HCT116 (cell line): ENCODE results near the gene CHTF18. TPM values are rescaled to one million over a fixed set of nuclear protein-coding genes. Genes with fewer than 3 reads are reported as not detected.

Experiments used
- ATAC-seq: fragments of 200-7000 bp; cut with Tn5 transposase; 2 replicates; pipeline ENCODE4 v1.9.1; 2020; ENCODE audit warnings: mild to moderate bottlenecking, moderate library complexity
- BruUV-seq: library from RNA; stranded (reverse); fragments of 400-500 nt; replicated peaks from 2 replicates; lab custom pipeline; 2021; lab: Mats Ljungman, UMichigan
- CTCF ChIA-PET: fragments of 300-600 bp; sonication (Branson Sonifier 250); formaldehyde crosslinking; loops from one replicate; lab custom pipeline; 2021; ENCODE audit warnings: antibody characterized with exemption; lab: Charles Lee
- POLR2A ChIA-PET: fragments of 300-600, 350-600 bp; sonication (Branson Sonifier 250); formaldehyde crosslinking; loops from one replicate; lab custom pipeline; 2021; ENCODE audit warnings: antibody characterized with exemption; lab: Charles Lee
- RAD21 ChIA-PET, 2 experiments: fragments of 300-600 bp; sonication (Branson Sonifier 250); formaldehyde crosslinking; loops; one replicate each; lab custom pipeline; 2023; ENCODE audit warnings: low total read pairs in 2 of 2; ENCODE audit not compliant: uncharacterized antibody in 2 of 2, unreplicated experiment in 2 of 2, low non-redundant PET in 1 of 2; lab: Charles Lee
- DNase-seq: peaks from one replicate; pipeline ENCODE4 v3.0.0-alpha.2; 2010; ENCODE audit warnings: low read depth, low spot score
- H2AFZ ChIP-seq: fragments of 200-600 bp; shearing (Covaris generic), sonication (generic); 2 replicates; pipeline ENCODE4 v1.6.1; 2017; ENCODE audit warnings: low read depth, mixed run types, mixed read lengths, antibody characterized with exemption, low read length; ENCODE audit not compliant: poor library complexity, severe bottlenecking
- H3K27ac ChIP-seq: 2 replicates; pipeline ENCODE4 v1.5.1; 2012; ENCODE audit warnings: low read depth, low read length
- H3K27me3 ChIP-seq: fragments of 200-600 bp; sonication (generic); 2 replicates; pipeline ENCODE4 v1.6.1; 2016; ENCODE audit warnings: mixed run types, low read length, mixed read lengths; ENCODE audit not compliant: insufficient read depth
- H3K36me3 ChIP-seq, 2 experiments: fragments of 200-500 bp in 1 of 2; fragments of 200-600 bp in 1 of 2; sonication (Bioruptor generic) in 1 of 2; sonication (generic) in 1 of 2; 2 replicates each; pipeline versions ENCODE4 v1.5.1 to v1.6.1; 2014 to 2016; ENCODE audit warnings: low read length in 2 of 2, inconsistent platforms in 1 of 2, mixed read lengths in 1 of 2, mixed run types in 1 of 2; ENCODE audit not compliant: insufficient read depth in 2 of 2, control insufficient read depth in 1 of 2
- H3K4me1 ChIP-seq, 2 experiments: fragments of 200-600 bp in 1 of 2; sonication (generic) in 1 of 2; 2 replicates each; pipeline versions ENCODE4 v1.5.1 to v1.6.1; 2012 to 2017; ENCODE audit warnings: low read length in 2 of 2, inconsistent platforms in 1 of 2, mild to moderate bottlenecking in 1 of 2, mixed read lengths in 1 of 2, mixed run types in 1 of 2, moderate library complexity in 1 of 2; ENCODE audit not compliant: insufficient read depth in 2 of 2, control insufficient read depth in 1 of 2
- H3K4me2 ChIP-seq: fragments of 200-600 bp; sonication (generic); 2 replicates; pipeline ENCODE4 v1.6.1; 2017; ENCODE audit warnings: mixed run types, low read length, mixed read lengths
- H3K4me3 ChIP-seq, 2 experiments: fragments of 200-600 bp in 1 of 2; sonication (generic) in 1 of 2; replicated peaks in 1 of 2; 2 replicates each; pipeline ENCODE4 v1.5.1; 2011 to 2016; ENCODE audit warnings: low read length in 2 of 2, control low read depth in 1 of 2, low read depth in 1 of 2, mild to moderate bottlenecking in 1 of 2, mixed read lengths in 1 of 2, mixed run types in 1 of 2
- H3K79me2 ChIP-seq: fragments of 200-600 bp; sonication (generic); 2 replicates; pipeline ENCODE4 v1.6.1; 2017; ENCODE audit warnings: mild to moderate bottlenecking, mixed run types, low read length, moderate library complexity, mixed read lengths; ENCODE audit not compliant: insufficient read depth
- H3K9ac ChIP-seq: fragments of 200-600 bp; sonication (generic); 2 replicates; pipeline ENCODE4 v1.6.1; 2016; ENCODE audit warnings: low read length, mixed read lengths
- H3K9me2 ChIP-seq: fragments of 200-600 bp; sonication (generic), shearing (Covaris generic); 2 replicates; pipeline ENCODE4 v1.6.1; 2017; ENCODE audit warnings: mixed run types, mild to moderate bottlenecking, moderate library complexity; ENCODE audit not compliant: insufficient read depth
- H3K9me3 ChIP-seq, 2 experiments: fragments of 200-500 bp in 1 of 2; fragments of 200-600 bp in 1 of 2; sonication (Bioruptor generic) in 1 of 2; sonication (generic) in 1 of 2; 2 replicates each; pipeline ENCODE4 v1.6.1; 2014 to 2017; ENCODE audit warnings: low read length in 2 of 2, mixed read lengths in 2 of 2, inconsistent platforms in 1 of 2, low read depth in 1 of 2, mild to moderate bottlenecking in 1 of 2, mixed run types in 1 of 2, moderate library complexity in 1 of 2; ENCODE audit not compliant: control insufficient read depth in 1 of 2, insufficient read depth in 1 of 2
- H4K20me1 ChIP-seq: fragments of 200-600 bp; sonication (generic), shearing (Covaris generic); 2 replicates; pipeline ENCODE4 v1.6.1; 2017; ENCODE audit warnings: mixed run types, mild to moderate bottlenecking, moderate library complexity; ENCODE audit not compliant: insufficient read depth
- ATF3 ChIP-seq: IDR thresholded peaks from 2 replicates; pipeline ENCODE4 v1.6.1; 2012
- CBX3 ChIP-seq: IDR thresholded peaks from 2 replicates; pipeline ENCODE4 v1.6.1; 2012; ENCODE audit warnings: low read depth
- CEBPB ChIP-seq: IDR thresholded peaks from 2 replicates; pipeline ENCODE4 v1.6.1; 2012; ENCODE audit warnings: low read depth
- EZH2 ChIP-seq: fragments of 200-600 bp; sonication (generic); IDR thresholded peaks from 2 replicates; pipeline ENCODE4 v1.6.1; 2017; ENCODE audit warnings: antibody characterized with exemption, mixed run types
- FOSL1 ChIP-seq: IDR thresholded peaks from 2 replicates; pipeline ENCODE4 v1.6.1; 2012; ENCODE audit warnings: low read depth
- JUND ChIP-seq: IDR thresholded peaks from 2 replicates; pipeline ENCODE4 v1.6.1; 2012
- POLR2A ChIP-seq: IDR thresholded peaks from 2 replicates; pipeline ENCODE4 v1.7.0; 2011; ENCODE audit warnings: borderline replicate concordance; ENCODE audit not compliant: insufficient read depth, insufficient read length; ENCODE audit errors: extremely low read depth
- RAD21 ChIP-seq: IDR thresholded peaks from 2 replicates; pipeline ENCODE4 v1.6.1; 2012; ENCODE audit warnings: low read depth, mild to moderate bottlenecking
- SIN3A ChIP-seq: IDR thresholded peaks from 2 replicates; pipeline ENCODE4 v1.6.1; 2012; ENCODE audit warnings: low read depth
- SRF ChIP-seq: IDR thresholded peaks from 2 replicates; pipeline ENCODE4 v1.6.1; 2012; ENCODE audit warnings: low read depth
- TCF7L2 ChIP-seq: IDR thresholded peaks from 2 replicates; pipeline ENCODE4 v1.7.0; 2011; ENCODE audit warnings: borderline replicate concordance, inconsistent platforms; ENCODE audit not compliant: insufficient read depth, insufficient read length; ENCODE audit errors: extremely low read depth
- ZFX ChIP-seq: fragments of 450-650 bp; IDR thresholded peaks from 2 replicates; pipeline ENCODE4 v1.6.1; 2017
- intact Hi-C: fragments of 100-400 bp; cut with micrococcal nuclease; formaldehyde crosslinking; loops from 2 replicates; pipeline ENCODE4 v1.10.0; 2022
- total RNA-seq: library from RNA; stranded (reverse); gene quantifications from one replicate; pipeline ENCODE4 v1.2.1, GENCODE V29; 2021; ENCODE audit not compliant: unreplicated experiment
- TF ChIP-seq, protein P1 (sequence below), 3 experiments: fragments of 200-600 bp in 1 of 3; sonication (generic) in 1 of 3; IDR thresholded peaks in 2 of 3; conservative IDR thresholded peaks in 1 of 3; 2 replicates each; pipeline ENCODE4 v1.5.1; 2012 to 2017; ENCODE audit warnings: low read depth in 2 of 3, low read length in 2 of 3, antibody characterized with exemption in 1 of 3, borderline replicate concordance in 1 of 3, control low read depth in 1 of 3, mild to moderate bottlenecking in 1 of 3, mixed read lengths in 1 of 3, mixed run types in 1 of 3, moderate library complexity in 1 of 3; ENCODE audit not compliant: insufficient read depth in 1 of 3
- TF ChIP-seq, protein P2 (sequence below): IDR thresholded peaks from 2 replicates; pipeline ENCODE4 v1.6.1; 2011; ENCODE audit warnings: mild to moderate bottlenecking, low read length, moderate library complexity; ENCODE audit not compliant: insufficient replicate concordance; ENCODE audit errors: extremely low read depth
- TF ChIP-seq, protein P3 (sequence below): IDR thresholded peaks from 2 replicates; pipeline ENCODE4 v1.6.1; 2012

Gene CHTF18
- total RNA-seq, 1 experiment from 2014 or later: 145 TPM

- Histone ChIP-seq H3K27me3 (no peaks in the 10 kb centered on the region), H2AFZ (no peak overlapping the region), H4K20me1 (no peaks in the 10 kb centered on the region), H3K4me1 (no peaks in the 10 kb centered on the region), H3K4me3 (no peak overlapping the region), H3K36me3 (no peaks in the 10 kb centered on the region), H3K27ac (no peak overlapping the region), H3K9me3 (no peaks in the 10 kb centered on the region), H3K9ac (no peak overlapping the region), H3K79me2 (no peaks in the 10 kb centered on the region), H3K9me2 (no peaks in the 10 kb centered on the region), H3K4me2 (no peak overlapping the region)
- DNase-seq: no peak
- POLR2A ChIA-PET: interaction anchor here (0.6 kb wide), 1 partner anchor 34 kb away, joined by 3 read pairs; the partner anchor contains the start of genes CHTF18 and RPUSD1
- TF ChIP-seq FOSL1 (no peak), ATF3 (no peak), ZFX (no peak), TCF7L2 (no peak), SIN3A (no peak), EZH2 (no peak), RAD21 (no peak), SRF (no peak), JUND (no peak), CBX3 (no peak), POLR2A (no peak), CEBPB (no peak)
- TF ChIP-seq, protein P1, sequence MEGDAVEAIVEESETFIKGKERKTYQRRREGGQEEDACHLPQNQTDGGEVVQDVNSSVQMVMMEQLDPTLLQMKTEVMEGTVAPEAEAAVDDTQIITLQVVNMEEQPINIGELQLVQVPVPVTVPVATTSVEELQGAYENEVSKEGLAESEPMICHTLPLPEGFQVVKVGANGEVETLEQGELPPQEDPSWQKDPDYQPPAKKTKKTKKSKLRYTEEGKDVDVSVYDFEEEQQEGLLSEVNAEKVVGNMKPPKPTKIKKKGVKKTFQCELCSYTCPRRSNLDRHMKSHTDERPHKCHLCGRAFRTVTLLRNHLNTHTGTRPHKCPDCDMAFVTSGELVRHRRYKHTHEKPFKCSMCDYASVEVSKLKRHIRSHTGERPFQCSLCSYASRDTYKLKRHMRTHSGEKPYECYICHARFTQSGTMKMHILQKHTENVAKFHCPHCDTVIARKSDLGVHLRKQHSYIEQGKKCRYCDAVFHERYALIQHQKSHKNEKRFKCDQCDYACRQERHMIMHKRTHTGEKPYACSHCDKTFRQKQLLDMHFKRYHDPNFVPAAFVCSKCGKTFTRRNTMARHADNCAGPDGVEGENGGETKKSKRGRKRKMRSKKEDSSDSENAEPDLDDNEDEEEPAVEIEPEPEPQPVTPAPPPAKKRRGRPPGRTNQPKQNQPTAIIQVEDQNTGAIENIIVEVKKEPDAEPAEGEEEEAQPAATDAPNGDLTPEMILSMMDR (IDR thresholded peaks at IDR 0.05 in 2 of 3, conservative IDR thresholded peaks at IDR 0.05 in 1 of 3; ENCODE audit: borderline replicate concordance in 1 of 3, insufficient read depth in 1 of 3, low read depth in 2 of 3, low read length in 2 of 3): no peak
- TF ChIP-seq, protein P2, sequence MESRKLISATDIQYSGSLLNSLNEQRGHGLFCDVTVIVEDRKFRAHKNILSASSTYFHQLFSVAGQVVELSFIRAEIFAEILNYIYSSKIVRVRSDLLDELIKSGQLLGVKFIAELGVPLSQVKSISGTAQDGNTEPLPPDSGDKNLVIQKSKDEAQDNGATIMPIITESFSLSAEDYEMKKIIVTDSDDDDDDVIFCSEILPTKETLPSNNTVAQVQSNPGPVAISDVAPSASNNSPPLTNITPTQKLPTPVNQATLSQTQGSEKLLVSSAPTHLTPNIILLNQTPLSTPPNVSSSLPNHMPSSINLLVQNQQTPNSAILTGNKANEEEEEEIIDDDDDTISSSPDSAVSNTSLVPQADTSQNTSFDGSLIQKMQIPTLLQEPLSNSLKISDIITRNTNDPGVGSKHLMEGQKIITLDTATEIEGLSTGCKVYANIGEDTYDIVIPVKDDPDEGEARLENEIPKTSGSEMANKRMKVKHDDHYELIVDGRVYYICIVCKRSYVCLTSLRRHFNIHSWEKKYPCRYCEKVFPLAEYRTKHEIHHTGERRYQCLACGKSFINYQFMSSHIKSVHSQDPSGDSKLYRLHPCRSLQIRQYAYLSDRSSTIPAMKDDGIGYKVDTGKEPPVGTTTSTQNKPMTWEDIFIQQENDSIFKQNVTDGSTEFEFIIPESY: no peak
- TF ChIP-seq, protein P3, sequence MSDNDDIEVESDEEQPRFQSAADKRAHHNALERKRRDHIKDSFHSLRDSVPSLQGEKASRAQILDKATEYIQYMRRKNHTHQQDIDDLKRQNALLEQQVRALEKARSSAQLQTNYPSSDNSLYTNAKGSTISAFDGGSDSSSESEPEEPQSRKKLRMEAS: no peak
- intact Hi-C loops: no loop called here
- no TSS peak for BruUV-seq
- RAD21 ChIA-PET: no interaction called here
- CTCF ChIA-PET: no interaction called here
- ATAC-seq: no peak
Observed at GRCh38 chr16:822174-822908, 33.9 kb downstream of the CHTF18 start.
